Adrenal gland (tissue), 5 donors: ENCODE data around the gene RTL1.

Source experiments
- CTCF ChIP-seq, 6 experiments: fragments of 450-650 bp in 4 of 6; fragments of 200-600 bp in 2 of 6; sonication (generic) in 1 of 6; IDR thresholded peaks; 1 replicate in 5 of 6; 2 replicates in 1 of 6; pipeline versions ENCODE4 v1.5.1 to v1.8.0; 2016 to 2021; ENCODE audit warnings: antibody characterized with exemption in 6 of 6, mild to moderate bottlenecking in 2 of 6, moderate library complexity in 1 of 6
- POLR2A ChIP-seq, 2 donors: fragments of 450-650 bp; IDR thresholded peaks; one replicate each; pipeline ENCODE4 v1.6.1; 2017; ENCODE audit warnings: antibody characterized with exemption in 2 of 2, mild to moderate bottlenecking in 2 of 2, moderate library complexity in 1 of 2
- donor health status: DM: no; HTN: no; CAD: no.

- TF ChIP-seq CTCF (IDR thresholded peaks at IDR 0.05) (no peak), POLR2A (IDR thresholded peaks at IDR 0.05) (no peak)
Measured at GRCh38 chr14:100851586-100851916, 52.0 kb downstream of the RTL1 start.
